HG02973 (cell line): ENCODE data around the gene ERBB4.
"Not testable (repeated sequence)": the region's sequence is repeated elsewhere in the genome, so short reads cannot be mapped to it uniquely, and the experiment has no call there.

ENCODE experiments used
- ATAC-seq: cut with Tn5 transposase; IDR thresholded peaks from one replicate; pipeline ENCODE4 v1.9.1; 2021; ENCODE audit warnings: moderate library complexity; ENCODE audit not compliant: unreplicated experiment

ERBB4 gene

GRCh38 chr2:212027681-212028628, 510.6 kb downstream of the ERBB4 start:
- ATAC-seq: no peak

- no peak for ATAC-seq
Observed at GRCh38 chr2:212024040-212024439, 514.6 kb downstream of the ERBB4 start.

- no peak for ATAC-seq
Observed at GRCh38 chr2:212022966-212023365, 515.6 kb downstream of the ERBB4 start.

GRCh38 chr2:212021947-212022346, 516.7 kb downstream of the ERBB4 start:
- no peak for ATAC-seq

GRCh38 chr2:212015588-212015987, 523.0 kb downstream of the ERBB4 start:
- ATAC-seq: no peak

- ATAC-seq: no peak
Observed at GRCh38 chr2:212013626-212014025, 525.0 kb downstream of the ERBB4 start.

- ATAC-seq: not testable (repeated sequence)
Observed at GRCh38 chr2:212010305-212010704, 528.3 kb downstream of the ERBB4 start.

GRCh38 chr2:212007972-212008371, 530.6 kb downstream of the ERBB4 start:
- ATAC-seq: no peak

GRCh38 chr2:212005085-212005671, 533.4 kb downstream of the ERBB4 start:
- ATAC-seq: peak; percentile 89

GRCh38 chr2:212001325-212001724, 537.3 kb downstream of the ERBB4 start:
- ATAC-seq: no peak

GRCh38 chr2:211996857-211997256, 541.7 kb downstream of the ERBB4 start:
- ATAC-seq: no peak

GRCh38 chr2:211994806-211995205, 543.8 kb downstream of the ERBB4 start:
- ATAC-seq: no peak

- ATAC-seq: no peak
Observed at GRCh38 chr2:211990335-211990734, 548.3 kb downstream of the ERBB4 start.

- no peak for ATAC-seq
Observed at GRCh38 chr2:211986313-211986712, 552.3 kb downstream of the ERBB4 start.

- no peak for ATAC-seq
Observed at GRCh38 chr2:211985393-211985792, 553.2 kb downstream of the ERBB4 start.

- no peak for ATAC-seq
Observed at GRCh38 chr2:211982162-211982561, 556.4 kb downstream of the ERBB4 start.

GRCh38 chr2:211981451-211981850, 557.2 kb downstream of the ERBB4 start:
- no peak for ATAC-seq

GRCh38 chr2:211976076-211976475, 562.5 kb downstream of the ERBB4 start:
- no peak for ATAC-seq

- ATAC-seq: no peak
Observed at GRCh38 chr2:211967234-211967633, 571.4 kb downstream of the ERBB4 start.

- no peak for ATAC-seq
Observed at GRCh38 chr2:211963969-211964368, 574.6 kb downstream of the ERBB4 start.

GRCh38 chr2:211957799-211958198, 580.8 kb downstream of the ERBB4 start:
- peak; percentile 97 for ATAC-seq

- ATAC-seq: no peak
Observed at GRCh38 chr2:211955648-211956047, 583.0 kb downstream of the ERBB4 start.
